GM18907 (cell line): ENCODE measurements around the gene NCAM2.

Source experiments
- ATAC-seq: cut with Tn5 transposase; IDR thresholded peaks from one replicate; pipeline ENCODE4 v1.9.1; 2021; ENCODE audit warnings: mild to moderate bottlenecking, moderate library complexity; ENCODE audit not compliant: unreplicated experiment

NCAM2 gene

DNA sequence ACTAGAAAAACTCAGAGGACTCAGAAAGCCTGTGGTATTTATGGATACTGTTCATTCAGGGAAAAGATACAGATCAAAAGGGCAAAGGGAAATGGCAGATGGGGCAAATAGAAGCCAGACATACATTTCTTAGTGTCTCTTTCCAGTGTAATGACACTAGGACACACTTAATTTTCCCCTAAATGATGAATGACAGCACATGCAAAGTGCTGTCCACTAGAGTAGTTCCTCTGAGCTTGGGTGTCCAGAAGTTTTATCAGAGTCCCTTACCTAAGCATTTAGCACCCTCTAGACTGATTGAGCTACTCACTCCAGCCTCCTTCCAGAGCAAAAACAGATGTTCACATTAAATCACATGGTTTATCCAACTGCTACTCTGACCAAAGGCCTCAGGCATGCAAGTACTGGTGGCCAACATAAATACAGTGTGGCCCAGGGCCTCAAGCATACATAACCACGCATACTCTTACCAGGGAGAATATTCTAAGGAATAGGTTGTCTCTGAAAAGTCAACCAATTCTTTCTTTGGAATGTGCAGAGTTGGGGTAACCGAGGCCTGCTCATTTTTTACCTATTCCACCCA, 166.9 kb downstream of the NCAM2 start:
- no peak for ATAC-seq

DNA sequence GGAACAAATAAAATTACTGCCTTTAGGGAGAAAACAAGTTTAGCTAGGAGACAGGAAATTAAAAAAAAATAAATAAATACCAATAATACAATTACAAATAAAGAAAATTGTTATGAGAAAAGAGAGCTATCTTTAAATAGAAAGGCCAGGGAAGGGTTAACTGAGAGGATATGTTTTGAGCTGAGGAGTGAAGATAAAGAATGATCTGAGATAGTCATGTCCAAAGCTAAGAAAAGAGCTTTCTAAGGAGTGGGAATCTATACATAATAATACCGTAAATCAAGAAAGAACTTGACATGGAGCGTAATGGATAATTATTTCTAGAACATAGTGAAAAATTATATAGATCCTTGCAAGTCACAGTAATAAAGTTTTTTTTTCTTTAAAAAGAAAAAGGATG, 176.5 kb downstream of the NCAM2 start:
- ATAC-seq = no peak

GRCh38 chr21:21175798-21176334, 177.7 kb downstream of the NCAM2 start:
- no peak for ATAC-seq

DNA sequence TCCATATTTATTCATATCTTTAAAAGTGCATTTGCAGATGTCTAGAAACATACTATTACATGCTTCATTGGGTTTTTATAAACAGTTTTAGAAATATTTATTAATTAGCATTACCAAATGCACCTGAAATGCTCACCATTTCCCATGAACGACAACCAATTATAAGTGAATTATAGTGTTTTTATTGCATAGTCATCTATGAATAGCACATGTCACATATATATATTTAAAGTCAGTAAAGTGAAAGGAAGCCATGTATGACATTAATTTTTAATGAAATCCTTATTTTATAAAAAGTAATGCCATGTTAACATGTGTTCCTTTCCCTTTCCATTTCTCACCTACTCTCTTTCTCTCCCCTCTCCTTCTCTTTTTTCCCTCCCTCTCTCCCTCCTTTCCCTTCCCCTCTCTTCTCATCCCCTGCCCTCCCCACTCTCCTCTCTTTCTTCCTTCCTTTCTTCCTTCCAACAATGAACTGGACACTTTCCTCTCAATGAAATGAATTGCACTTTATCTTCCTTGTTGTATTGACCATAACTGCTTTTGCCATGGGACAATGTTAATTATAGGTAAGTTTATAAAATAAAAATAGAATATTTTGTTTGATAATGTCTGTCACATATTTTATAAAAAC, 179.3 kb downstream of the NCAM2 start:
- no peak for ATAC-seq

DNA sequence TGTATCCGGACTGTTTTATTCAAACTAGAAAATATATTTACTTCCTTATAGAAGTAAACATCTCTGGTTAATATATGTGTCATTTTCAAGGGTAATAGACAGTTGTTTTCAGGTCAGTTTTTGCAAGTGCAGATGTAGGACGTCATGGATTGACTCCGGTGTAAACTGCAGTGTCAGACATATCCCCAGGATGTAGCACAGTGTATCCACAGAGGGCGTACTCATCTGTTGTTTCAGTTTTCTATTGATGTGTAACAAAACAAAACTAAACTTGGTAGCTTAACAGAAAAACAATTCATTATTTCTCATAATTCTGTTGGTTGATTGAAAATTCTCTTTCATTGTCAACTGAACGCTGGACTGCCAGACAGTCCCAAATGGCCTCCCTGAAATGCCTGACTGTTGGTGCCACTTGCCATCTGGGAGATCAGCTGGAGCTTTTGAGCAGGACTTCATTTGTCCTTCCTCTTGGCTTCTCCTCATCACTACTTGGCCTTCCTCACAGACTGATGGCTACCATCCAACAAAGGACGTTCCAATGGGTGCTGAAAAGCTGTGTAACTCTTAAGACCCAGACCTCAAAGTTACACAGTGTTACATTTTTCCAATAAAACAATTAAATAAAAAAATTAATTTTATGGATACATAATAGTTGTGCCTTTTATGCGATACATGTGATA, 181.6 kb downstream of the NCAM2 start:
- no peak for ATAC-seq

GRCh38 chr21:21182401-21183010, 184.3 kb downstream of the NCAM2 start:
- ATAC-seq = no peak

DNA sequence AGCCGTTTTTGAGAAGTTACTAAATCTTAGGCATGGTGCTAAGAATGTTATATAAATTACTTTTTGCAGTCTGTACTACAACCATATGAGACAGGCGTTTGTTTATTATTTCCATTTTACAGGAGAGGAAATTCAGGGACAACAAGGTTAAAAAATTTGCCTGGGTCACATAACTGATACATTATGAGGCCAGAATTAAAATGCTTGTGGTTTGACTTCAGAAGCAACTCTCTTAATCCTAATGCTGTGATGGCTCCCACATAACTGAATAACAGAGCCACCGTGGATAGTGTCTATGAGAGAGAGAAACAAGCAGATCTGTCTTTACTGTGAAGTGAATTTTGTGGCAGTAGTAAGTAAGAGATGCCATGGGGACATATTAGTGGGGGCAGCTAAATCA, 184.9 kb downstream of the NCAM2 start:
- no peak for ATAC-seq

DNA sequence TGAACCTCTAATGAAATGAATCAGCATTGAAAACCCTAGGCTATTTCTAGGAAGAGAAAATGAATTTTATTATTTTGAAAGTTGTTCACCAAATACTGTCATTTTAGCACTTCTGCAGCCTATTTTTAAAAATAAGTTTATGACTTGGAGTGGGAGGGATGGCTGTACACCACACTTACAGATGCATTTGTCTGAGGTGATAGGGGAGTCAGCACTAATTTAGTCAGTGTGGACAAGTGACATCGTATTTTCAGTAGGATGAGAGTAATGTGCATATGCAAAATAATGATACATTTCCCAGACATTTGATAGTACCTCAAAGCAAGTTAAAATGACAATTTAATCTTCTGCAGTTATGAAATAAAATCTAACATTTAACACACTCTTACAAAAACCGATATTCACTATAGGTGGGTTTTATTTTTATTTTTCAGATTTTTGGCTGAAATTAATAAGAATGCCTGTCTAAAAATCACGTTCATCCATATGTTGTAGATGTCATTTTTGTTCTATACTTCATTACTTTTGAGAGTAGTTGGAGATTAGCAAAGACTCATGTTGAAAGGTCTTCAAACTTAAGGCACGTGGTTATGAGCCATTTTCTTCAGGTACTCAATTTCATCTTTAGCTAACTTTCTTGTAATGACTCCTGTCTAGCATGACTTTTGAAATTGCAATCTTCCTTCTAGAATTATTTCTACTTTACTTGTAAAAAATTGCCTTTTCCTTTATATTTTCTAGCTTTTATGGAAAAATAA, 186.7 kb downstream of the NCAM2 start:
- no peak for ATAC-seq

DNA sequence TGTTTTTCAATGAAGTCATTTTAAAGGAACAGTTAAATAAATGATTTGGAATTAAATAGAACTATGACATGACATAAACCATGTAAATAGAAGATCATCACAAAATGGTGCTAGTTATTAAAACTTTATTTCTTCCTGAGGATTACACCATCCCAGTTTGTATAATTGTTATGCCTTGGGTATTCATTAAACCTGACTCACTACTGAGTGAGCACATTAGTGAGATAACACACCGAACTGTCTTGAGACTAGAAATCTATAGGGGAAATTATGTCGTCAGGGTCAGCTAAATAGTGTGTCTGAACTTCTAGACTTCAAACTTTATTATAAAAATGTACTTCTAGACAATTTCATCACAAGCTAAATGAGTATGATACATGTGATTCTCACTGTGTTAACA, 189.4 kb downstream of the NCAM2 start:
- no peak for ATAC-seq

DNA sequence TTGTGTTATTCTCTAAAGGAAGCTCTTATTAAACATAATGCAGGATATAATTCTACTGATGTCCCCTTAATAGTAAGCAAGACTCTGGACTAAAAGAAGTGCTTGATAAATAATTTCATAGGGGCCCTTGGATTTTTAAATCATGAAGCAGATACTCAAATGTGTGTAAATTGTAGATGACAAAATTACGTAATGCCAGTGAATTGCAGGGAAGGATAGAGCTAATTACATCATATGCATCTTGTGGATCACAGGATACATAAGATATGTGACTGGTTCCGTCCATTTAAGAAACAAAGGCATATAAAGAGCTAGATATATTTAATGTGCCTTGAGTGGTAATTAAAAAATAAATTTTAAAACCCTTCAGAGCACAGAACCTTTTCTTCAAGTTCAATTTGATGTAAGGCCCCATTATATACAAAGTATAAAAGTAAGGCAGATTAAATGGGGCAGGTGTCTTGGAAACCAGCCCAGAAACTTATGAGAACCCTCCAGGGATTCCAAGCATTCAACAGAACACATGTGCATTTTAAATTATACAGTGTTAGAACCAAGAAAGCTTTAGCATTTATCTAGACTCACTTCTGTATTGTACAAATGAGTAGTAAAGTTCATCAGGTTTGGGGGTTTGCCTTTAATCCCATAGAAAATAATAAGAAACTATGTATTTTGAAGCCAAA, 190.4 kb downstream of the NCAM2 start:
- no peak for ATAC-seq

GRCh38 chr21:21195417-21195943, 197.3 kb downstream of the NCAM2 start:
- ATAC-seq = no peak

DNA sequence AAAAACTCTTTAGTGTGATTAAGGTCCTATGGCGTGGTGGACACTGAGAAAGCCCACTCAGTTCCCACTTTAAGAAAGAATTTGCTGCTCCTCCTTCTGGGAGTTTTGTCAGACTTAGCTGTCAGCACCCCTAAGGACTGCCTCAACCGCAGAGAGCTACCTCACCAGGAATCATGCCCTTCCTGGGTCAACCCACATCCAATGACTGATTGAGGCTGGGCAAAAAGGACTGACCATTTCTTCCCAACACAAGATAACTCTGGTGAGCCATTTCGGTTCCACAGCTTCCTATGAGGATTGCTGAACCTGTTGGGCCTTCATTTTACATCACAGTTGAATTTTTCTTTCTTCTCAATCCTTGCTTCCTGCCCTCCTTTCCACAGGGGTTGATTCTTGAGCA, 197.9 kb downstream of the NCAM2 start:
- ATAC-seq = no peak

- no peak for ATAC-seq
Observed at GRCh38 chr21:21196848-21197247, 198.6 kb downstream of the NCAM2 start.

GRCh38 chr21:21199342-21200102, 201.3 kb downstream of the NCAM2 start:
- no peak for ATAC-seq

DNA sequence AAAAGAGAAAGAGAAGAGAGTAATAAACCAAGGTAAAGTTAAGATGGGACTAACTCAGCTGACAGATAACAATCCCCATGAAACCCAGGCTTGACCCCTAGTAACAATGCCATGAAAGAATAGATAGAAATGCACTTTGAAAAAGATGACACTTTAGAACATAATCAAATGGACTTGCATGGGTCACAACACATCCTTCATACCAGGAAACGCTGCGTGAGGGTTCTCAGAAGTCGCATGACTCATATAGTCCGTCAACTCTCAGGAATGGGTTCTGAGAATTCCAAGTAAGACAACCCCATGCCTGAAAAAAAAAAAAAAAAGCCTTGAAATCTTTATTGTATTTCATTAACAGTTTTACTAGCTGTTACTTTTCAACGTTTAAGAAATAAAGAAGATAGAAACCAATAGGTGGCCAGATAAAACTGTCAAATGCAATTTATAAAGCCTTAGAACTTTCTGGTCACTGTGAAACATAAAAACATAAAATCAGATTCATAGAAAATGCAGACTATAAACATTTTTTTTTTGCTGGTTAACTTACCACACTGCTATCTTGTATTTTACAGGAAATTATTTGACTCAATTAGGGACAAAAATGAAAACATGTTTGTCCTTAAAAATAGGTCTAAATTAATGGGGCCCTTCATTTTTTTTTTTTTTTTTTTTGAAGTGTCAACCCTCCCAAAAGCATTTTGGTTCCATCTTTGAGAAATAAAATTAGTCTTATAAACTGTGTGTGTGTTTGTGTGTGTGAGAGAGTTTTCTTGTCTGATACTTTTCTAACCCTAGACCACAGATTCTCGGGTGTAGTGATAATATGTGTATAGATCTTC, 202.1 kb downstream of the NCAM2 start:
- no peak for ATAC-seq

GRCh38 chr21:21200939-21201615, 202.9 kb downstream of the NCAM2 start:
- no peak for ATAC-seq

- ATAC-seq = no peak
Observed at GRCh38 chr21:21203822-21204339, 205.7 kb downstream of the NCAM2 start.
